NCI-H2227 (cell line): ENCODE results near the gene GNG10.
A peak's percentile ranks its signal among the peaks of the same experiment; 100 is the strongest.
"Not testable (repeated sequence)": the region's sequence is repeated elsewhere in the genome, so short reads cannot be mapped to it uniquely, and the experiment has no call there.

Source experiments
- DNase-seq: peaks from one replicate; lab custom pipeline; 2025; ENCODE audit not compliant: unreplicated experiment; lab: John Stamatoyannopoulos, UW

Gene GNG10

GRCh38 chr9:111661150-111661801, at the start of gene GNG10:
Gene GNG10, plus strand, starts transcription at chr9:111661605. Its CDS starts 30 bp downstream, at chr9:111661635.
- DNase-seq: peak; percentile 69

- peak; percentile 11 for DNase-seq
These were observed 47.9 kb upstream of the GNG10 start for GRCh38 chr9:111613436-111614040.

- DNase-seq: no peak
These were observed 45.5 kb upstream of the GNG10 start for GRCh38 chr9:111615928-111616327.

- not testable (repeated sequence) for DNase-seq
These were observed 44.1 kb upstream of the GNG10 start for GRCh38 chr9:111617349-111617748.

GRCh38 chr9:111621895-111622480, 39.4 kb upstream of the GNG10 start:
- DNase-seq: peak; percentile 17

GRCh38 chr9:111622626-111623025, 38.8 kb upstream of the GNG10 start:
- DNase-seq: no peak

- DNase-seq: no peak
These were observed 34.0 kb upstream of the GNG10 start for GRCh38 chr9:111627260-111627963.

GRCh38 chr9:111628411-111628810, 33.0 kb upstream of the GNG10 start:
- DNase-seq: no peak

GRCh38 chr9:111630182-111630963, 31.0 kb upstream of the GNG10 start:
- no peak for DNase-seq

GRCh38 chr9:111630964-111631213, 30.5 kb upstream of the GNG10 start:
- DNase-seq: no peak

GRCh38 chr9:111631214-111631971, 30.0 kb upstream of the GNG10 start, which contains the start of gene DNAJC25:
Gene DNAJC25, plus strand, starts transcription at chr9:111631334. Its CDS starts 74 bp downstream, at chr9:111631408.
- DNase-seq: peak; percentile 96

- no peak for DNase-seq
These were observed 29.3 kb upstream of the GNG10 start for GRCh38 chr9:111632060-111632459.

- DNase-seq: no peak
These were observed 28.6 kb upstream of the GNG10 start for GRCh38 chr9:111632695-111633388.

GRCh38 chr9:111633389-111633736, 28.0 kb upstream of the GNG10 start:
- DNase-seq: no peak

- DNase-seq: no peak
These were observed 26.5 kb upstream of the GNG10 start for GRCh38 chr9:111634860-111635259.

- DNase-seq: no peak
These were observed 23.9 kb upstream of the GNG10 start for GRCh38 chr9:111637421-111637950.

GRCh38 chr9:111644195-111644772, 17.1 kb upstream of the GNG10 start:
- no peak for DNase-seq

GRCh38 chr9:111645806-111646205, 15.6 kb upstream of the GNG10 start:
- DNase-seq: no peak

GRCh38 chr9:111646417-111646816, 15.0 kb upstream of the GNG10 start:
- no peak for DNase-seq
